K562 (cell line): ENCODE data around the gene TMSB4X. TPM values are rescaled to one million over a fixed set of nuclear protein-coding genes. Genes with fewer than 3 reads are reported as not detected.
A peak's percentile ranks its signal among the peaks of the same experiment; 100 is the strongest.

Experiments
- ATAC-seq: fragments of 200-7000 bp; cut with Tn5 transposase; 3 replicates; pipeline ENCODE4 v1.9.1; 2020; ENCODE audit warnings: moderate library complexity
- BruUV-seq: library from RNA; stranded (reverse); fragments of 400-500 nt; replicated peaks from 2 replicates; lab custom pipeline; 2021; lab: Mats Ljungman, UMichigan
- CTCF ChIA-PET: fragments of 300-600 bp; formaldehyde crosslinking; extraction: SDS; loops from one replicate; lab custom pipeline; 2021; ENCODE audit warnings: low intra/inter-chr PET ratio; lab: Yijun Ruan, JAX
- POLR2A ChIA-PET: fragments of 300-600, 350-650 bp; sonication (Branson Sonifier 250); formaldehyde crosslinking; extraction: SDS; loops from one replicate; lab custom pipeline; 2021; ENCODE audit warnings: antibody characterized with exemption, inconsistent platforms; lab: Yijun Ruan, JAX
- DNase-seq, 4 experiments: peaks; one replicate each; pipeline versions ENCODE4 v3.0.0 to v3.0.0-alpha.2; 2011 to 2018; ENCODE audit warnings: low spot score in 3 of 4, mixed read lengths in 3 of 4; ENCODE audit errors: extremely low read depth in 1 of 4
- FAIRE-seq: peaks from 2 replicates; lab custom pipeline; 2011; peaks lifted over from hg19 to GRCh38; lab: Jason Lieb, UNC
- H2AFZ ChIP-seq: 2 replicates; pipeline ENCODE4 v1.6.0; 2011; ENCODE audit warnings: low read depth, low read length, control low read depth, inconsistent platforms
- H3K27ac ChIP-seq: fragments of 200-600 bp; 3 replicates; pipeline ENCODE4 v1.8.0; 2011; ENCODE audit warnings: low read depth, mild to moderate bottlenecking, control low read depth, inconsistent platforms, low read length, moderate library complexity, mixed read lengths; ENCODE audit errors: extremely low read depth
- H3K27me3 ChIP-seq, 2 experiments: fragments of 300-600 bp in 1 of 2; 2 replicates in 1 of 2; 3 replicates in 1 of 2; pipeline versions ENCODE4 v1.6.0 to v1.8.0; 2011; ENCODE audit warnings: inconsistent platforms in 2 of 2, low read length in 2 of 2, mild to moderate bottlenecking in 1 of 2, mixed read lengths in 1 of 2, moderate library complexity in 1 of 2; ENCODE audit not compliant: control insufficient read depth in 2 of 2, insufficient read depth in 2 of 2
- H3K36me3 ChIP-seq: fragments of 300-600 bp; 3 replicates; pipeline ENCODE4 v1.8.0; 2011; ENCODE audit warnings: mild to moderate bottlenecking, low read length, inconsistent platforms; ENCODE audit not compliant: control insufficient read depth, insufficient read depth
- H3K4me1 ChIP-seq, 2 experiments: fragments of 200-600 bp in 1 of 2; replicated peaks in 1 of 2; 2 replicates in 1 of 2; 3 replicates in 1 of 2; pipeline versions ENCODE4 v1.5.1 to v1.8.0; 2011; ENCODE audit warnings: inconsistent platforms in 2 of 2, low read length in 2 of 2, mild to moderate bottlenecking in 1 of 2, mixed read lengths in 1 of 2, moderate library complexity in 1 of 2; ENCODE audit not compliant: control insufficient read depth in 2 of 2, insufficient read depth in 2 of 2
- H3K4me2 ChIP-seq: 2 replicates; pipeline ENCODE4 v1.6.1; 2011; ENCODE audit warnings: low read length, control low read depth, inconsistent platforms, mixed read lengths; ENCODE audit not compliant: insufficient read depth
- H3K4me3 ChIP-seq: fragments of 200-600 bp; sonication (generic), shearing (Covaris generic); 2 replicates; pipeline ENCODE4 v1.5.1; 2016; ENCODE audit warnings: control low read depth, inconsistent platforms
- H3K79me2 ChIP-seq: fragments of 200-600 bp; 3 replicates; pipeline ENCODE4 v1.8.0; 2011; ENCODE audit warnings: low read length, inconsistent platforms; ENCODE audit not compliant: control insufficient read depth, insufficient read depth
- H3K9ac ChIP-seq, 2 experiments: 2 replicates each; pipeline versions ENCODE4 v1.6.0 to v1.6.1; 2011; ENCODE audit warnings: low read depth in 2 of 2, low read length in 2 of 2, control low read depth in 1 of 2, inconsistent platforms in 1 of 2, mild to moderate bottlenecking in 1 of 2, mixed read lengths in 1 of 2; ENCODE audit not compliant: insufficient read depth in 1 of 2
- H3K9me1 ChIP-seq: one replicate; pipeline ENCODE4 v1.6.0; 2011; ENCODE audit warnings: inconsistent platforms, mild to moderate bottlenecking, low read length, moderate library complexity; ENCODE audit not compliant: control insufficient read depth, insufficient read depth
- H3K9me3 ChIP-seq: replicated peaks from 2 replicates; pipeline ENCODE4 v1.5.1; 2011; ENCODE audit warnings: low read depth, low read length, inconsistent platforms; ENCODE audit not compliant: control insufficient read depth, insufficient read depth
- H4K20me1 ChIP-seq: replicated peaks from 2 replicates; pipeline ENCODE4 v1.6.1; 2011; ENCODE audit warnings: low read length, inconsistent platforms, mixed read lengths; ENCODE audit not compliant: control insufficient read depth, insufficient read depth
- ASH1L ChIP-seq: fragments of 450-650 bp; IDR thresholded peaks from 2 replicates; pipeline ENCODE4 v1.6.1; 2018; ENCODE audit warnings: borderline replicate concordance, mild to moderate bottlenecking, low read depth; ENCODE audit not compliant: partially characterized antibody
- CREB3 ChIP-seq: fragments of 450-650 bp; conservative IDR thresholded peaks from 2 replicates; pipeline ENCODE4 v1.6.1; 2016; ENCODE audit warnings: missing genetic modification characterization, low read depth, mild to moderate bottlenecking, missing compliant biosample characterization, moderate library complexity
- KAT8 ChIP-seq: fragments of 450-650 bp; IDR thresholded peaks from 2 replicates; pipeline ENCODE4 v1.6.1; 2016; ENCODE audit warnings: low read depth, mild to moderate bottlenecking
- NFE2L1 ChIP-seq: fragments of 450-650 bp; IDR thresholded peaks from 2 replicates; pipeline ENCODE4 v1.6.1; 2016; ENCODE audit warnings: missing genetic modification characterization, low read depth, mild to moderate bottlenecking, missing compliant biosample characterization, moderate library complexity, borderline replicate concordance
- NRF1 ChIP-seq, 2 experiments: fragments of 450-650 bp; IDR thresholded peaks in 1 of 2; conservative IDR thresholded peaks in 1 of 2; 2 replicates each; pipeline ENCODE4 v1.6.1; 2014; ENCODE audit warnings: mild to moderate bottlenecking in 2 of 2
- PCBP2 ChIP-seq: fragments of 200-400 bp; formaldehyde crosslinking; IDR thresholded peaks from 2 replicates; pipeline ENCODE4 v1.6.1; 2018; ENCODE audit warnings: low read length, low read depth, mild to moderate bottlenecking, moderate library complexity; ENCODE audit not compliant: poor library complexity, severe bottlenecking
- PHF8 ChIP-seq: fragments of 200-600 bp; sonication (generic); IDR thresholded peaks from 2 replicates; pipeline ENCODE4 v1.6.1; 2012; ENCODE audit warnings: mixed run types, mild to moderate bottlenecking, inconsistent platforms, low read length, moderate library complexity, borderline replicate concordance
- PKNOX1 ChIP-seq: fragments of 450-650 bp; IDR thresholded peaks from 2 replicates; pipeline ENCODE4 v1.6.1; 2016
- SMARCC2 ChIP-seq: fragments of 450-650 bp; IDR thresholded peaks from 2 replicates; pipeline ENCODE4 v1.6.1; 2017; ENCODE audit warnings: antibody characterized with exemption, moderate library complexity, mild to moderate bottlenecking, low read depth
- SPI1 ChIP-seq: IDR thresholded peaks from 2 replicates; pipeline ENCODE4 v1.6.1; 2011; ENCODE audit warnings: low read depth, low read length, control low read depth, borderline replicate concordance
- SREBF1 ChIP-seq: fragments of 150-350 bp; IDR thresholded peaks from 2 replicates; pipeline ENCODE4 v1.6.1; 2014; ENCODE audit warnings: antibody characterized with exemption, low read depth, low read length, borderline replicate concordance
- STAG1 ChIP-seq: sonication (generic); formaldehyde crosslinking; IDR thresholded peaks from 2 replicates; pipeline ENCODE4 v1.5.0; 2020; ENCODE audit warnings: missing genetic modification reagents, borderline replicate concordance
- ZNF41 ChIP-seq: fragments of 250-450 bp; sonication (Bioruptor Pico); conservative IDR thresholded peaks from 2 replicates; pipeline ENCODE4 v1.4.0; 2020; ENCODE audit warnings: mild to moderate bottlenecking
- WGBS: fragments of 100-300 bp; shearing (Covaris generic); methylation state at CpG from one replicate; pipeline ENCODE4 v1.1.6; 2016; ENCODE audit warnings: low coverage, mixed read lengths; ENCODE audit not compliant: insufficient coverage; ENCODE audit errors: missing lambda C conversion rate; 5-methylcytosine and 5-hydroxymethylcytosine counted together
- in situ Hi-C: fragments of 300-500 bp; cut with MboI; formaldehyde crosslinking; loops from 4 replicates; pipeline ENCODE4 v1.15.0; 2018; ENCODE audit warnings: inconsistent platforms, mixed read lengths
- intact Hi-C: fragments of 100-400 bp; cut with micrococcal nuclease; formaldehyde crosslinking; loops from 2 replicates; pipeline ENCODE4 v1.14.2; 2022
- polyA plus RNA-seq, 8 experiments: library from polyadenylated mRNA; depleted of rRNA in 4 of 8; stranded (reverse) in 5 of 8; unstranded in 3 of 8; fragments of >200 nt; fragmentation: Nextera tagmentation in 2 of 8; fragmentation: Illumina TruSeq in 1 of 8; extraction: Ambion mirVana in 2 of 8; extraction: Trizol in 1 of 8; gene quantifications; 2 replicates each; pipeline versions ENCODE4 v1.2.1 to v1.2.3, GENCODE V29; 2011 to 2014; ENCODE audit warnings: inconsistent platforms in 1 of 8, missing spikeins in 1 of 8
- total RNA-seq, 7 experiments: library from RNA; depleted of rRNA in 6 of 7; stranded (reverse); fragments of >200 nt in 6 of 7; fragmentation: Illumina TruSeq in 2 of 7; extraction: Trizol in 2 of 7; gene quantifications; 2 replicates each; pipeline versions ENCODE4 v1.2.1 to v1.2.3, GENCODE V29; 2011 to 2021; ENCODE audit warnings: low replicate concordance in 1 of 7
- TF ChIP-seq, protein P1 (sequence below), 3 experiments: fragments of 200-800 bp in 1 of 3; sonication (Bioruptor generic) in 1 of 3; sonication (generic) in 1 of 3; formaldehyde crosslinking in 1 of 3; IDR thresholded peaks; 2 replicates each; pipeline versions ENCODE4 v1.6.1 to v1.8.0; 2016 to 2022; ENCODE audit warnings: mild to moderate bottlenecking in 2 of 3, missing compliant biosample characterization in 2 of 3, missing genetic modification characterization in 2 of 3, missing genetic modification reagents in 1 of 3

Gene TMSB4X
- total and polyA plus RNA-seq, 9 of the 15 experiments (the other 6 are each of a cell fraction or from before 2014, with no cell fraction given) = 1,035 to 2,035 (median 1,529) TPM

DNA sequence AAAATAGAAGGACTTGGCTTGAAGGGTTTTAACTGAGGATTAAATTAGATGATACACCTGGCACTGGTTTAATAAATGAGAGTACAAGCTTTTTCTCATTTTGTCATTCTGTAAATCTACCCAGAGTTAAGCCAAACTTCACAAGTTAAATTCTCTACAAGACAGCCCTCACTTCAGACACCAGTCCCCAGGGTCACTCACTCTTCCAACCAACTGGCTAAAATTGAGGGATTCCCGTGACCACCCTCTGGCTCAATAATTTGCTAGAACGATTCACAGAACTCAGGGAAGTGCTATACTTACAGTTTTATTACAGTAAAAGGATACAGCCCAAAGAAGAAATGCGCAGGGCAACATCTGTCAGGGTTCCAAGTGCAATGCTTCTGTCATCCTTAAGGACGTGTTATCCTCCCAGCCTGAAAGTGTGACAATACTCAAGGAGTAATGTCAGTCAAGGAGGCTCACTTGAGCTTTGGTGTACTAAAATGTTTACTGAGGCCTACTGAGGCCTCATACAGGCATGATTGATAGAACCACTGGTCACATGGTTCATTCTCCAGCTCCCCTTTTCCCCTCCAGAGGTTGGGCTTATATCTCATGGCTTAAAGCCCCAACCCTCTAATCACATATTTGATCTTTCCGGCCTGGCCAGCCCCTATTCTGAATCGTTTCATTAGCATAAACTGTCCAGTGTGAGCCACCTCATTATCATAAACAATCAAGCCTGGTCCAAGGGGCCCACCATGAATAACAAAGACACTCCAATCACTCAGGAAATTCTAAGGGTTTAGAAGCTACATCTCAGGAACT lies 9.6 kb upstream of the TMSB4X start (continued):
- TF ChIP-seq PKNOX1 (peak; percentile 89), KAT8 (no peak), ASH1L (no peak)

- no TSS peak for BruUV-seq
- CTCF ChIA-PET = no interaction called here
- Histone ChIP-seq H3K4me2 (no peak overlapping the region), H3K36me3 (no peaks in the 10 kb centered on the region), H3K9me1 (no peaks in the 10 kb centered on the region), H4K20me1 (no peaks in the 10 kb centered on the region), H3K27ac (peak overlapping the region; percentile 72; the same call in 1 of the 3 replicates), H3K79me2 (peaks cover 19% of the 10 kb centered on the region), H3K4me1 (peaks cover 33 to 43% of the 10 kb centered on the region in 2 experiments; a peak in 4 of 5 replicates), H3K27me3 (no peaks in the 10 kb centered on the region), H2AFZ (peak overlapping the region; percentile 66), H3K4me3 (no peak overlapping the region), H3K9me3 (no peaks in the 10 kb centered on the region), H3K9ac (peak overlapping the region in 1 of 2 experiments; percentile 67; a peak in 1 of 4 replicates)
- 20% methylated on average over 1 of the region's 1 CpG for WGBS
- FAIRE-seq (no peak), ATAC-seq (no peak), DNase-seq (no peak)
- POLR2A ChIA-PET = interaction anchor here (2.7 kb wide), 1 partner anchor 9 kb away, joined by 32 read pairs; the partner anchor contains the start of gene TMSB4X
- intact Hi-C loops (no loop called here), in situ Hi-C loops (loop anchor here (25.0 kb wide), 1 partner anchor 696 kb away; the partner anchor contains the start of gene TCEANC)
- TF ChIP-seq PCBP2 (no peak), CREB3 (tag) (no peak), SPI1 (no peak), NFE2L1 (tag) (no peak), STAG1 (CRISPR knock-in tag) (no peak), SMARCC2 (no peak), SREBF1 (no peak), NRF1 (conservative IDR thresholded peaks at IDR 0.05 in 1 of 2, IDR thresholded peaks at IDR 0.05 in 1 of 2) (no peak), ZNF41 (CRISPR knock-in tag) (no peak), PHF8 (no peak)
- TF ChIP-seq, protein P1, sequence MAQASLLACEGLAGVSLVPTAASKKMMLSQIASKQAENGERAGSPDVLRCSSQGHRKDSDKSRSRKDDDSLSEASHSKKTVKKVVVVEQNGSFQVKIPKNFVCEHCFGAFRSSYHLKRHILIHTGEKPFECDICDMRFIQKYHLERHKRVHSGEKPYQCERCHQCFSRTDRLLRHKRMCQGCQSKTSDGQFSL (CRISPR knock-in tag; IDR thresholded peaks at IDR 0.05) = no peak
- TF ChIP-seq, protein P1 (tag; IDR thresholded peaks at IDR 0.05) = no peak
These were observed 8.8 kb upstream of the TMSB4X start for GRCh38 chrX:12966151-12966550.
